Hepatic stellate cell (primary cell): ENCODE measurements around the gene TPD52L1.
"Not testable (repeated sequence)": the region's sequence is repeated elsewhere in the genome, so short reads cannot be mapped to it uniquely, and the experiment has no call there.

ENCODE experiments used
- DNase-seq: peaks from one replicate; pipeline ENCODE4 v3.0.0; 2011; ENCODE audit warnings: low spot score

Gene TPD52L1

DNA sequence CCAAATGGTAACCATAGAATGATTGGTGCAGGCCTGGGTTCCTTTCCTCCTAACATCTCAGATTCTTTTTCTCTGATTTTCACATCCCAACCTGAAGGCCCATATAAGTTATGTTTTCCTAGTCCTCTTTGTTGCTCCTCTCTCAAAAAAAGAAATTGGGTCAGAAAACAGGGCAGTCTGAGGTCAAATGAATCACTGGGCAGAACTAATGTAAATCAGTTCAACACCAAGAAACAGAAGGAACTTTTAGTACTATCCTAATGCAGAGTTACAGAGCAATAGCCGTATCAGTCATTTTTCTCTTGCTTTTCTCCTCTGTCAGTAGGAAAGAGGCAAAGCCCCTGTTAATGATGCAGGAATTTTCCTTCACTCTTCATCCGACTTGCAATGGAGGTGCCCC is 11.0 kb upstream of the TPD52L1 start:
- no peak for DNase-seq

DNA sequence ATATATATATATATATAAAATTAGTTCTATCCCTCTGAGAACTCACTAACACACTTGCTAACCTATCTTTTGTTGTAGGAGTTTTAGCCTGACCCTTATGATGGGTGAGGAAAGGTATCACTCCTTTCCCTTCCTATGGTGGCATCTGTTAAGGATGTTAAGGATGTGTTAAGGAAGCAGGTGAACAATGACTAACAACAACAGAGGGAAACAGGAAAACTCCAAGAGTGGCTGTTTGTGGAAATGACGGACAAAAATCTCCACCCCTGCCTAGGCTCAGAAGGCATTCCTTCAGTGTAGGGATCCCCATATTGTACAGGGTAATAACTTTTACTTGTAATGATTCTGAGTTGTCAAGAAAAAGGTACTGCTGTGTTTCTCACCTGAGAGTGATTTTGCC is 8.8 kb upstream of the TPD52L1 start:
- DNase-seq: no peak

DNA sequence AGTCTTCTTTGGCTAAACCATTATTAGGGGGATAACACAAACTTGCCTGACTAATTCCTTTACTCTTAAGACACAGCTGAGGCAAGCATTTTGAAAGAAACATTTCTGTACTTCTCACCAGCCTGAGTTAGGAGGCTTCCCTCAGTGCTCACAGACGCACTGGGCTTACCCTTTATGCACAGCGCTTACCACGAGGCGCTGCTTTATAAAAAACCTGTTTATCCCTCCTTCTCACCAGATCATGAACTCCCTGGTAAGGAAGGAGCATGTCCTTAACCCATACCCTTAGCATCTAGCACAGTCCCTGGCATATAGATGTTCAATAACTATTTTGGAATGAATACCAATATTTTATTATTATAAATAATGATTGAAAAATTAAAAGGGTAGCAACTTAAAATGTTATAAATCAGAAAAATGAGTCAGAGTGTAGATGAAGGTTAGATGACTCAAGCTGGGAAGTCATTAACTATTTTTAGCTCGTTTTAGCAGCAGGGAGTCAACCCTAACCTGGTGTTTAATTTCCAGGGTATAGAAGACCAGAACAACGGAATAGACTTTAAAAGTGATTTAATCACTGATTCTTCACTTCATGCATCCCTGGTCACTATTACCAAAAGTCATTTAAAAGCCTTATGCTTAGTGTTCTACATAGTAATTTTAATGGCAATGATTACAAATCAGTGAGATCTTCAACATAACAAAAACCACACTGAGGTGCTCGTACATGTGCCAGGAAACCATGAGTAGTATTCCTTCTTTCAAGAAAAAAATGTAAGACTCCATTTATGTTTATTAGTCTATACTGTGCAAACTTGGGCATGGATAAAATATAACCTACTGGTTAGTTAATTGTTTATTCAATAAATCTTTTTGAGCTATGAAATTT is 4.1 kb upstream of the TPD52L1 start:
- peak; percentile 57 for DNase-seq

DNA sequence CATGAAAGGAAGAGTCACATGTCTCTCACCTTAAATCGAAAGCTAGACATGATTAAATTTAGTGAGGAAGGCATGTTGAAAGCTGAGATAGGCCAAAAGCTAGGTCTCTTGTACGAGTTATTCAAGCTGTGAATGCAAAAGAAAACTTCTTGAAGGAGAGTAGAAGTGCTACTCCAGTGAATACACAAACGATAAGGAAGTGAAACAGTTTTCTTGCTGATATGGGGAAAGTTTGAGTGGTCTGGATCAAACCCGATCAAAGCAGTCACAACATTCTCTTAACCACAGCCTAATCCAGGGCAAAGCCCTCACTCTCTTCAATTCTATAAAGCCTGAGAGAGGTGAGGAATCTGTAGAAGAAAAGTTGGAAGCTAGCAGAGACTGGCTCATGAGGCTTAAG is 1.9 kb upstream of the TPD52L1 start:
- DNase-seq: no peak

DNA sequence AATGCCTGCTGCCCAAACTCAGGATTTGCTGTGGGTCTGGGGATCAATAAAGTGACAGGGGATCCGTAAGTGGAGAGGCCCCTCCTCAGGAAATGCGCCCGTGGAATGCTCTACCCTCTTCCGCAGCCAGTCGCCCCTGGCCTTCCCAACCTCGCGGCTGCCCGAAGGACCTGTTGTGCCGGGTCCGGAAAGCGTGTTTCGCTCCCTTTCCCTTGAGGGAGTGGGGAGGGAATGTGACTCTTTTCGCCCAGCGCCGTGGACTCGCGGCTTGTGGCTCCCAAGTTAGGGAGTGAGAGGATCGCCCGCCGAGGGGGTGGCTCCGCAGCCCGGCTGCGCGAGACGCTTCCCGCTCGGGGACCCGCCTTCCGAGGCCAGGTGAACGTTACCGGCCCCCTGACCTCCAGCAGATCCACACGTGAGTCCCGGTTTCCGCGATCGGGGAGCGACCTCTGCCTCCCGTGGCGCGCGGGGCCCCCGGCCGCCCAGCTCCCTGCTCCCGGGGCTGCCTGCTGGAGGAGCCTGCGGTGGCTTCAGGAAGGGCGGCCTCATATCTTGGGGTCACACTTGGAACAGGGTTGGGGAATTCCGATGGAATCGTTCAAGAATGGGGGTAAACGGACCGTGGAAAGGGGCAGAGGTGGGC is 666 bp downstream of the TPD52L1 start:
- peak; percentile 35 for DNase-seq

DNA sequence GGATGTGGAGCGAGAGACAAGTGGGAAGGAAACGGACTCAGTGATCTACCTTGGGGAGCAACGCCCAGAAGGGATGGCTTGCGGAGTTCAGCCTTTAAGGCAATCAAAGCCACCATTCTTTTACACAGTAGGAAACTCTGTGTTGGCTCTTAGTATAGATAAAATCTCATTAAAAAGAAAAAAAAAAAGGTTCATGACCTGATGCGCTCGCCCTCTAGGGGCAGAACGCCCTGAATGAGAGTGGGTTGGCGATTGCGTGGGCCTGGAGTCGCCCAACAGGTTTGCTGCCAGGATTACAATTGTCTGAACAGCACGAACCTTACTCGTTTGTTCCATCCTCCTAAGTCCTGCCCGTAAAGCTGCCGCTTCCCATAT is 1.2 kb downstream of the TPD52L1 start:
- DNase-seq: no peak

DNA sequence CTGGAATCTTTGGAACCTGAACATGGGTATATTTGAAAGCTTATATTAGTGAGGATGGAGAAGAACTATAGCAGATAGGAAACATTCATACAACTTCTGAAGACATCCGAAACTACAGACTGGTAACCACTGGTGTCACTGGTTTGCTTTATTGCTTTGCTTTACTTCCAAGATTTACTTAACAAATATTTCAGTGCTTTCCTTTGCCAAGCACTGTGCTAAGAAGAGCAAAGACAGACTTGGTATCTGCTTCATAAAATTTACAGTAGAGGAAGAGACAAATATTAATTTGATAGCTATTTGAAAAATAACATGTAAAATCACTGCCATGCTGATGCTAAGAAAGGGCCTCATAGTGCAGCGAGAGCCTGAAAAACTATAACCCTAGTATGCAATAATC is 1.8 kb downstream of the TPD52L1 start:
- DNase-seq: no peak

DNA sequence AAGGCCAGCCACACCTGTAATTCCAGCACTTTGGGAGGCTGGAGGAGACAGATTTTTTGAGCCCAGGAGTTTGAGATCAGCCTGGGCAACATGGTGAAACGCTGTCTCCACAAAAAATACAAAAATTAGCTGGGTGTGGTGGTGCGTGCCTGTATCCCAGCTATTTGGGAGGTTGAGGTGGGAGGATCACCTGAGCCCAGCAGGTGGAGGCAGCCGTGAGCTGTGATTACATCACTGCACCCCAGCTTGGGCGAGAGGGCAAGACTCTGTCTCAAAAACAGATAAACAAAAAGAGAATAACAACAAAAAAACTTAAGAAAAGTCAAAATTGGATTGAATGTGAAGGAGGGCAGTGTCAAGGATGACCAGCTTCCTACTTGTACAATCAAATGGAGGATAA is 2.9 kb downstream of the TPD52L1 start:
- DNase-seq: no peak

DNA sequence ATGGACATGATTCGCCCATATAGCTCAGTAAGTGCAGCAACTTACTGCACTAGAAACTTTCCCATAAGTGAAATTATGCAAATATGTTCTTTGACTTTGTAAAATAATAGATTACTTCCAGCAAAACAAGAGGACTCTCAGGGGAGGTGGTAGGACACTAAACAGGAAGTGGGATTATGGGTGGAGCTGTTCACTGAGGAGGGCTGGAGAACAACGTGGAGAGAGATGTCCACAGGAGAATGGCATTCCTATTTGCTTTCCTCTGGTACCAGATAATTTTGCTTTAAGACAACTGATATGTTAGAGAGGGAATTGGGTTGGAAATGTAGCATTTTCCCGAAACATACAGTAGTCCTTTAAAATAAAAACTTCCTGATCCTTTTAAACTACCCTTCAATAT is 3.7 kb downstream of the TPD52L1 start:
- DNase-seq: no peak

DNA sequence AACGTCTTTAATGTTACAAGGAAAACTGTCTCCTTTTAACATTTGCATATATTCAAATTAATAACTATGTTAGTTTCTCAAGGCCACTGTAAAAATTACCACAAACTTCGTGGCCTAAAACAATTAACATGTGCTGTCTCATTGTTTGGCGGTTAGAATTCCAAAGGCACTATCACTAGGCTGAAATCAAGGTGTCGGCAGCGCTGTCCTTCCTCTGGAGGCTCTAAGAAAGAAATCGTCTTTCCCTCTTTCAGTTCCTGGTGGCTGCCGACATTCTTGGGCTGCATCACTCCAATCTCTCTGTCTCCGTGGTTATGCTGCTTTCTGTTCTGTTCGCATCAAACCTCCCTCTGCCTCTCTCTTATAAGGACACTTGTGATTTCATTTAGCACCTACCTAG is 4.2 kb downstream of the TPD52L1 start:
- DNase-seq: no peak

DNA sequence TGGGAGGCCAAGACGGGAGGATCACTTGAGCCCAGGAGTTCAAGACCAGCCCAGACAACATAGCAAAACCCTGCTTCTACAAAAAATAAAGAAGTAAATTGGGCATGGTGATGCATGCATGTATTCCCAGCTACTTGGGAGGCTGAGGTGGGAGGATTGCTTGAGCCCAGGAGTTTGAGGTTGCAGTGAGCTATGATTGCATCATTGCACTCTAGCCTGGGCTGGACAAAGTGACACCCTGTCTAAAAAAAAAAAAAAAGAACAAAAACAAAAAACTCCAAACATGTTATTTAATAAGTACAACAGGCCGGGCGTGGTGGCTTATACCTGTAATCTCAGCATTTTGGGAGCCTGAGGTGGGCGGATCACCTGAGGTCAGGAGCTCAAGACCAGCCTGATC is 9.8 kb downstream of the TPD52L1 start:
- DNase-seq: not testable (repeated sequence)

DNA sequence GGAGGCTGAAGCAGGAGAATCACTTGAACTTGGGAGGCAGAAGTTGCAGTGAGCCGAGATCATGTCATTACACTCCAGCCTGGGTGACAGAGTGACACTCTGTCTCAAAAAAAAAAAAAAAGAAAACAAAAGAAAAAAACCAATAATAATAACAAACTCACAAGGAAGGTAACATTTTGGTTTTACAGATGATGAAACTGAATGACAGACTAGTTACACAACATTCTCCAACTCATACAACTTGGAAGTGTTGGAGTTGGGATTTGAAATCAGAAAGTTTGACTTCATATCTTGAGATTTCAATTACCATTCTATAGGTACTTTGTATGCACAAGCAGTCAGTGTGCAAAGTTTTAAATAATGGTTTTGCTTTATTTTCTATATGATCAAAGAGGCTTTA is 10.2 kb downstream of the TPD52L1 start:
- no peak for DNase-seq

DNA sequence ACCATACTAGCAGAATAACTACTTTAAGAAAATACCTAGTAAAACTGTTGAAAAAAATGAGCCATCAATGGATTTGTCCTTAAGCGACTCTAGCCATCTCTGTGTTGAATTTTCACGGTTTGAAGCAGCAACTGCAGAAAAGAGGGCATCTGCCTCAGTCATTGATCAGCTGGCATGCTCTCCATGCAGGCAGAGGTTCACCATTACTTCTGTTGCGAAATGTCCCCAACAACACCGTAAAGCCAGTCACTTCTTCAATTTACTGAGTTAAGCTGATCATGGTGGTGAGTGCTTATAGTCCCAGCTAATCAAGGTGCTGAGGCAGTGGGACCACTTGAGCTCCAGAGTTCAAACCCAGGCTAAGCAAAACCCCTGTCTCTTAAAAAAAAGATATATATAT is 11.1 kb downstream of the TPD52L1 start:
- DNase-seq: no peak

DNA sequence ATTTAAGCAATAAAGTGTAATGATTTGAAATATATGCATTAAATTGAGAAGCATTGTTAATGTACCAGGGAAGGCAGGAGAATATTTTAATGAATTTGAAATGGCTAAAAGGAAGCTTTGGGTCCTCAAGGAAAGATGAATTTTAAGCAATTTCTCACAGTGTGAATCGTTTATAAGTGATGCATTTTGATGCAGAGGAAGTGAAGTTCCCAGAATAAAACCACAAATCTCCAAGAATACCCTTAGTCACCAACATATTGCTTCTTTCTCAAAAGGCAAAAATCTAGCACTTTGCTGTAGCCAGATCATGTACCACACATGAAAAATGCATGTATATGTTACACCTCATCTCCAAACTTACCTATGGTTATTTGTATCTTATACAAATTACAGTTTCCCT is 11.7 kb downstream of the TPD52L1 start:
- DNase-seq: peak; percentile 31

DNA sequence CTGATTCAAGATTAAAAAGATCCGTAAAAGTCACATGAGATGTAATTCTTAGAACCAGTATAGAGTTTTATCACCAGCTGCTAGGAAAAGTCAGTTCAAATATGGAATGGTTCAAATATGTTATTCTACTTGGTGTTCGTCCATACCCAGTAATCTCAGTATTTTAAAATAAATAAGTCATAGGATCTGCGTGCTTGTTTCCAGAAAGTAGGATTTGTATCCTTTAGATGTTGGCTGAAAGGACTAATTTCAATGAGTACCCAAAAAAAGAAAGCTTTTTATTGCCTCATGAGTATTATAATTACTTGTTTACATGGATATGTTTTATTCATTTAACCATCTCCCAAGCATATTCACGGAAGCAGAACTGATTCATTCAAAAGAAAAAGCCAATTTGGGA is 12.2 kb downstream of the TPD52L1 start:
- no peak for DNase-seq

DNA sequence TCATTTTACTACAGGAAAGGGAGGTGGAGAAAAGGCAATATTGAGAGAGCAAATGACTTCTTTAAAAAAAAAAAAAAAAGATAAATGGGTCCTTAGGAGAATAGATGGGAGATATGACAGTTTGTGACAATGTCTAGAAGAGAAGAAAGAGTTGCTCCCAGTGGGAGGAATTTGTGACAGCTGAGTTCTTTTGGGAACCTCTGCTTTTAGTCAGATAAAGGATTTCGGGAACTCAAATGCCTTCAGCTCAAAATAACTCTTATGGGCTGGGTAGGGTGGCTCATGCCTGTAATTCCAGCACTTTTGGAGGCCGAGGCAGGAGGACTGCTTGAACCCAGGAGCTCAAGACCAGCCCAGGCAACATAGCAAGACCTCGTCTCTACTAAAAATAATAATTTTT is 13.1 kb downstream of the TPD52L1 start:
- no peak for DNase-seq

DNA sequence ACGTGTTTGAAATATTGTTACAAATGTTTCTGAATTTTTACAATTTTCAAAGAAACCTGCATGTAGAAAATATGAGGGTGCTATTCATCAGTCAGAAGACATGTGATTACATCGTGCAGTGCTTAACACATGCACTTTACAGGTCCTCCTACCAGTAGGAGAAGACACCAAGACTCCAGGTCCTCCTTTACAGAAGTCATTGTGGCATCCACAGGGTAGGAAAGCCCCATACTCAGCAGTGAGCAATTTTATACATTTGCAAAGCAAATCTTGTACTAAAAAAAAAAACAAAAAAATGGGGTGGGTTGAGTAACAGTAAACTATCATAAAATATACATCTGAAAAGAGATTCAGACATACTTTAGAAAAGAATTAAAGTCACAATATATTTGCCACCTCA is 14.0 kb downstream of the TPD52L1 start:
- DNase-seq: no peak

DNA sequence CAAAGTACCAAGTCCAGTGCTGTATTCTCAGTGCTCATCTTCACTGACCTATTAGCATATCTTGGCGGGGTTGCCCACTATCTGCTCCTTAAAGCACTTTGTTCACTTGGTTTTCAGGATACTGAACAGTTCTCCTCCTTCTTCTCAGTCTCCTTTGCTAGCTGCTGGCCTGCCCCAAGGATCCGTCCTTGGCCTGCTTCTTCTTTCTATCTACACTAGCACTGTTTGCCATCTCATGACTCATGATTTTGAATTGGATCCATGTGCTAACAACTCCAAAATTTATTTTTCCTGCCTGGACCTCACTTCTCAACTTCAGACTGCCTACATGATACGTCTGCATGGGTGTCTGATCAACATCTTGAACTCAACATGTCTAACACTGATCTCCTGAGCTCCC is 15.5 kb downstream of the TPD52L1 start:
- DNase-seq: no peak

DNA sequence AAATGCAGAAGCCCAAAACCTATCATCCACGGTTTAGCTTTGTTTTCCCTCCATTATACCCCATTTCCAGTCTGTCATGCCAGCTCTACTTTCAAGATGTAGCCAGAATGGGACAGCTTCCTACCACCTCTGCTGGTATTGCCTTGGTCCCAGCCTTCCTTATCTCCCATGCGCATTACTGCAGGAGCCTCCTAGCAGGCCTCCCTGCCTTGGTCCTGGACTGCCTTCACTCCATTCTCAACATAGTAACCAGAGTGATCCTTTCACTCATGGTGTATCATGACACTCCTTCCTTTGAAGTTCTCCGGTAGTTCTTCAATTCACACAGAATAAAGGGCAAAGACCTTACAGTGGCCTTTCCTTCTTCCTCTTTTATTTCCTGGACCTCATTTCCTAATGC is 15.9 kb downstream of the TPD52L1 start:
- DNase-seq: no peak

DNA sequence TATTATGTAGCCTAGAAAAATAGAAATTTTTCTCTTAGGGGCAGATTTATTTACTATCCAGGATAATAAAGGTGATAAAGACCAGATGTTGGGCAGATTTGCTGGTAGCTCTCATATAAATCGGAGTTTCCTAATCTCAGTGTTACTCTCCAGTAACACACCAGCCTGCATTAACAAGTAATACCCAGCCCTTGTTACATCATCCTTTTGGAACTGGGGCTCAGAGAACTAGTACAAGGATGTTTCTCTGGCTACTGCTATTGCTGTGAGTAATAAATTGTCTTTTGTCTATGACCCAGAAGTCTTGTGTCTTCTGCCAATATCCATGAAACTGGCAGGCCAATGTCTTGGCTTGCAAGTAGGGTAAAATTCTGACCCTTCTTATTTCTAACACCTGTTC is 16.8 kb downstream of the TPD52L1 start:
- DNase-seq: no peak

DNA sequence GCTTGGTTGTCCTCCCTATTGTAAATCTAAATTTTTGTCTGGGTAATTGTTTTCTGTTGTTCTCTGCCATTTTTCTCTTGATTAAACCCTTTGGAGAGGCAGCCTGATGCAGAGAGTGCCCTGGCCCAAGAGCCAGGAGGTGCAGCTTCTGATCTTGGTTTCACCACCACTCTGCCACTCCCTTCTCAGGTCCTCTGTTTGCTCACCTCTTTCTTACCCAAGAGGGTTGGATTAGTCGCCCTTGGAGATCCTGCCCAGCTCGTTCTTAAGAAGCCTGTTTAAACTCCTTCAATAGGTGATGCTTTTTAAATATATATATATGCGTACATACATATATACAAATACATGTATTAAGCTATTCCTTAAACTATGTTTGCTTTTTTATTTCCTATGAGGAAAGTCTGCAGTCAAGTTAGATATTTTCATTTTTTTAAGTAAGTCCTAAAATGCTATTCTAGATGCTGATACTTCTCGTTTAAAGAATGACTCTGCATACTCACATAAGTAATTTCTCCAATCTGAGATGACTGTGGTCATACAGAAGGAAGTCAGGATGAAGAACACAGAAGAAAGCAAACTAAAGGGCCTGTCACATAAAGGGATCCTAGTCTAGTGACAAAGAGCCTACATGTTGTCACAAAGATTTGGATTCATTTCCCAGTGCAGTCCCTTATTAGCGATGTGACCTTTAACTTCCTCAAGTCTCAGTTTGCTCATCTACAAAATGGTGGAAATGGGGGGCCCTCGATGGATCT is 19.9 kb downstream of the TPD52L1 start:
- DNase-seq: no peak

DNA sequence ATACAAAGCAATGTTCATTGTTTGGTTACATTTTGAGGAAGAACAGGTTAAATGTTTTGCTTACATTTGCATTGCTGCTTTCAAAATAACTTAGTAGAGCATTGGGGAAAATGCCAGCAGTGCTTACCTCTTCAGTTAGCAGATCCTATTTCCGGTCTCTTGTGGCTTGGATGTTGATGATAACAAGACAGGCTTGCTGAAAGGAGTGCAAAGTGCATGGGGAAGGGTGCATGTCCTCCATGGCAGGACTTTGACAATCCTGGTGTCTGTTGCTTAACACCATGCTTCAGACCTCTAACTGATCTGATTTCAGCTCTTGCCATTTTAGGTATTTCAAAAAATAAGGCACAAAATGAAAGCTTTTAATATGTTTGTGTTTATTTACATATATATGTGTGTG is 21.1 kb downstream of the TPD52L1 start:
- no peak for DNase-seq

DNA sequence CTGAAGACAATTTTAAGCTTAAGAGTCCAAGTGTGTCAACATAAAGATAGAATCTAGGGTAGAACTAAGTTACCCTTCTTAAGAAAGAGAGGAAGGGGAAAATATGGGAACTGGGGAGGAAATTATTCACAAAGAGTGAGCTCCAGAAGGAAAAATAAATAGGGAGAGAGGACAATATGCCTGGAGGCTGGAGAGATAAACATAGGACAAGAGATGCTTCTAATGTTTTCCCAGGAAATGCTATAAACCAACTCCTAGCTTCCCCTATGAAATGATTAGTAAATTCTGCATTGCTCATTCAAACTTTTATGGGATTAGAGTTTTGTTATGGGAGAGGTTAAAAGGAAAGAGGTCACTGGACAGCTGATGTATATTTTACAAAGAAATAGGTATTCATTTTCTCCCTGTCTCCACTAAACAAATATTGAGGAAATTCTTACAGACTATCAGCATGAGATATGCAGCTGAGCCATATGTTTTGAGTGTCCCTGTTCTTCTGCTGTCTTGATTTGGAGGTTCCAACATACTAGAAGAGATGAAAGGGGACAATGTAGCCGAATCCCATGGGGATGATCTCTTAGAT is 22.0 kb downstream of the TPD52L1 start:
- DNase-seq: no peak
